AG04450 (cell line): Measurements from ENCODE around the gene DEPP1. TPM values are rescaled to one million over a fixed set of nuclear protein-coding genes. Genes with fewer than 3 reads are reported as not detected.

ENCODE experiments used
- CTCF ChIA-PET: fragments of 300-600, 350-600 bp; formaldehyde crosslinking; extraction: SDS; loops from one replicate; lab custom pipeline; 2022; ENCODE audit warnings: antibody characterized with exemption, inconsistent platforms; lab: Charles Lee
- POLR2A ChIA-PET: fragments of 350-600 bp; formaldehyde crosslinking; extraction: SDS; loops from one replicate; lab custom pipeline; 2021; ENCODE audit warnings: antibody characterized with exemption, inconsistent platforms; lab: Yijun Ruan, JAX
- DNase-seq: peaks from one replicate; pipeline ENCODE4 v3.0.0-alpha.2; 2011; ENCODE audit warnings: low read depth, low spot score
- H3K27ac ChIP-seq: one replicate; pipeline ENCODE4 v1.5.1; 2012; ENCODE audit warnings: low read depth, low read length, control low read depth
- H3K27me3 ChIP-seq: one replicate; pipeline ENCODE4 v1.6.0; 2012; ENCODE audit warnings: low read length; ENCODE audit not compliant: control insufficient read depth, insufficient read depth
- H3K4me3 ChIP-seq: 2 replicates; pipeline ENCODE4 v1.5.1; 2011; ENCODE audit warnings: mild to moderate bottlenecking, low read depth, low read length, control low read depth
- H3K9me3 ChIP-seq: 2 replicates; pipeline ENCODE4 v1.5.1; 2012; ENCODE audit warnings: low read length; ENCODE audit not compliant: control insufficient read depth, insufficient read depth
- CTCF ChIP-seq: IDR thresholded peaks from 2 replicates; pipeline ENCODE4 v1.5.1; 2011; ENCODE audit warnings: low read depth, low read length, control low read depth, inconsistent platforms
- polyA plus RNA-seq: library from polyadenylated mRNA; depleted of rRNA; stranded (reverse); fragments of >200 nt; gene quantifications from 2 replicates; pipeline ENCODE4 v1.2.3, GENCODE V29; 2011

Gene DEPP1
- polyA plus RNA-seq, 1 experiment: 31.1 TPM

DNA sequence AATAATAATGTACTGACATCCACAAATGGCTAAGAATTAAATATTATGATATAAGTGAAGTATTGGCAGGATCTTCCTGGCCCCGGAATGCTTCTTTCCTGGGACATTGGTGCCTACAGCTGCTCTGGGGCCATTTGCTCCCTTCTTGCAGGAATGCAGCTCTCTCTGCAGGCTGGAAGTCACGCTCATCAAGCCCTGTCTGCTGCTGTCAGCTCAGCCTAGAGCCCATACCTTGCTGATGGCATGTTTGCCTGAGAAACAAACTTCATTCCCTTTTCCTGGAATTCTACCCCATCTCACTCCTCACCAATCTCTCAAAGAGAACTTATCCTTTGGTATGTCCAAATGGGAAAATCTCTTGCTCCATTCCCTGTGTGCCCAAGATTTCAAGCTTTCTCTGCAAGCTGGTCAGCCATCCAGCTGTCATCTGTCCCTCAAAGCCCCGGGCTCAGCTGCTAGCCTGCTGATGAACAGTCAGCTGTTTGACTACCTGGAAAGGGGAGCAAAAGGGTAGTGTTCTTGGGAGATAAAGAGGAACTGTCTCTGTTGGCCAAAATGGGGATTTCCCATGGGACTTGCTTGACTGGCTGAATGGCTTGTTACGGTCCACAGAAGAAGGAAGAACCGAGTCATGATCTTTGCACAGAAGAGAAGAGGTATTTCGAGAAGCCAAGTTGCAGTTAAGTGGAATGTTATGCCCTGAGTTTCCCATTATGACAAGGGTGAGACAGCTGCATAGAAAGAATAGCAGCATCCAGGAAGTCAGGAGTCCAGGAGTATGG, 31.0 kb downstream of the DEPP1 start:
- H3K27me3 ChIP-seq: peaks cover 2% of the 10 kb centered on the region
- CTCF ChIA-PET: interaction anchor here (6.3 kb wide), 1 partner anchor 14 kb away, joined by 37 read pairs; no protein-coding TSS in a partner anchor
- POLR2A ChIA-PET: no interaction called here
- no peak overlapping the region for H3K4me3 ChIP-seq
- no peak for TF ChIP-seq CTCF
- H3K9me3 ChIP-seq: no peaks in the 10 kb centered on the region
- no peak overlapping the region for H3K27ac ChIP-seq
- no peak for DNase-seq

- no peak for DNase-seq
- TF ChIP-seq CTCF: no peak
- POLR2A ChIA-PET: interaction anchor here (0.9 kb wide), 1 partner anchor 33 kb away, joined by 3 read pairs; the partner anchor contains the start of gene DEPP1
- H3K27ac ChIP-seq: no peak overlapping the region
- CTCF ChIA-PET: interaction anchor here (6.3 kb wide), 1 partner anchor 13 kb away, joined by 37 read pairs; no protein-coding TSS in a partner anchor
- no peak overlapping the region for H3K4me3 ChIP-seq
- no peaks in the 10 kb centered on the region for H3K9me3 ChIP-seq
- H3K27me3 ChIP-seq: peaks cover 2% of the 10 kb centered on the region
These were observed 32.4 kb downstream of the DEPP1 start for GRCh38 chr10:44946205-44946604.

DNA sequence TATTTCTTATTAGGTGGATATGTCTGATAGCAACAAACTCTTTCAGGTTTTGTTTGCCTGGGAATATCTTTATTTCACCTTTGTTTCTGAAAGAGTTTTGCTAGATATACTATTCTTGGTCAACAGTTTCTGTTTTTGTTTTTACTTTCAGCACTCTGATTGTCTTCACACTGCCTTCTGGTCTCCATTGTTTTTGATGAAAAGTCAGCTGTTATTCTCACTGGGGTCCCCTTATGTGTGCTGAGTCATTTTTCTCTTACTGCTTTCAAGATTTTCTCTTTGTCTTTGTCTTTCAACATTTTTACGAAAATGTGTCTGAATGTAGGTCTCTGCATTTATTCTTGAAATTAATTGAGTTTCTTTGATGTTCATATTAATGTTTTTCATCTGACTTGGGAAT, 34.3 kb downstream of the DEPP1 start:
- POLR2A ChIA-PET: no interaction called here
- Histone ChIP-seq H3K9me3 (no peaks in the 10 kb centered on the region), H3K4me3 (no peak overlapping the region), H3K27me3 (peaks cover 2% of the 10 kb centered on the region), H3K27ac (no peak overlapping the region)
- no peak for DNase-seq
- CTCF ChIA-PET: interaction anchor here (0.9 to 6.3 kb wide), 2 partner anchors 11 to 30 kb away, joined by 3 to 37 read pairs; no protein-coding TSS in a partner anchor
- no peak for TF ChIP-seq CTCF

- H3K9me3 ChIP-seq: peaks cover 3% of the 10 kb centered on the region; the same call in 1 of the 2 replicates
- DNase-seq: no peak
- POLR2A ChIA-PET: no interaction called here
- CTCF ChIA-PET: no interaction called here
- H3K27ac ChIP-seq: no peak overlapping the region
- H3K27me3 ChIP-seq: no peaks in the 10 kb centered on the region
- TF ChIP-seq CTCF: no peak
- no peak overlapping the region for H3K4me3 ChIP-seq
These were observed 38.8 kb downstream of the DEPP1 start for GRCh38 chr10:44939691-44940401.

DNA sequence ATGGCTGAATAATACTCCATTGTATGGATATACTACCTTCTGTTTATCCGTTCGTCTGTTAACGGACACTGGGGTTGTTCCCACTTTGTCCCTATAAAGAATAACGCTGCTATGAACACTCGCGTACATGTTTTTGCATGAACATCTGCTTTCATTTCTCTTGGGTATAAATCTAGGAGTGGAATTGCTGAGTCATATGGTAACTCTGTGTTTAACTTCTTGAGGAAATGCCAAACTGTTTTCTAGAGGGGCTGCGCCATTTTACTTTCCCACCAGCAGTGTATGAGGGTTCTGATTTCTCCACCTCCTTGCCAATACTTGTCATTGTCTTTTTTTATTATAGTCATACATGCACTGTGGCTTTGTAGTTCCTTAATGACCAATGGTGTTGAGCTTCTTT, 39.7 kb downstream of the DEPP1 start:
- ChIA-PET CTCF (no interaction called here), POLR2A (no interaction called here)
- H3K27me3 ChIP-seq: no peaks in the 10 kb centered on the region
- no peak for TF ChIP-seq CTCF
- H3K9me3 ChIP-seq: peaks cover 3% of the 10 kb centered on the region; the same call in 1 of the 2 replicates
- no peak overlapping the region for H3K4me3 ChIP-seq
- no peak for DNase-seq
- H3K27ac ChIP-seq: no peak overlapping the region
